Measurements from ENCODE around the gene PPP2R2C. TPM values are rescaled to one million over a fixed set of nuclear protein-coding genes. Genes with fewer than 3 reads are reported as not detected.

Gene PPP2R2C
- total RNA-seq, 4 donors from 2014 or later, result 50.7 to 81.3 (median 62.0) TPM

GRCh38 chr4:6441202-6441582 lies 31.2 kb downstream of the PPP2R2C start:
- H3K4me3 ChIP-seq (ENCODE audit: low read depth, poor library complexity, severe bottlenecking), result no peak overlapping the region
- intact Hi-C loops (cut with DNase I; ENCODE audit: low total_unique reads), result no loop called here
- DNase-seq (ENCODE audit: low spot score in 2 of 2), result no peak
- TF ChIP-seq POLR2A (IDR thresholded peaks at IDR 0.05), result no peak
- no peak for TF ChIP-seq CTCF (IDR thresholded peaks at IDR 0.05)
- WGBS, 2 donors, result 74 to 76% methylated on average over 6 of the region's 6 CpGs

- intact Hi-C loops (cut with DNase I; ENCODE audit: low total_unique reads), result no loop called here
- WGBS, 2 donors, result 64 to 77% methylated on average over 8 of the region's 8 CpGs
- TF ChIP-seq POLR2A (IDR thresholded peaks at IDR 0.05), result no peak
- TF ChIP-seq CTCF (IDR thresholded peaks at IDR 0.05), result no peak
- no peak overlapping the region for H3K4me3 ChIP-seq (ENCODE audit: low read depth, poor library complexity, severe bottlenecking)
- DNase-seq (ENCODE audit: low spot score in 2 of 2), result no peak
Observed at GRCh38 chr4:6440506-6441201, 31.8 kb downstream of the PPP2R2C start.

- WGBS, 2 donors, result 57 to 64% methylated on average over 6 of the region's 6 CpGs
- intact Hi-C loops (cut with DNase I; ENCODE audit: low total_unique reads), result no loop called here
- TF ChIP-seq POLR2A (IDR thresholded peaks at IDR 0.05) (no peak), CTCF (IDR thresholded peaks at IDR 0.05) (no peak)
- no peak for DNase-seq (ENCODE audit: low spot score in 2 of 2)
- no peak overlapping the region for H3K4me3 ChIP-seq (ENCODE audit: low read depth, poor library complexity, severe bottlenecking)
Observed at GRCh38 chr4:6439120-6439762, 33.2 kb downstream of the PPP2R2C start.

GRCh38 chr4:6437826-6438238 lies 34.6 kb downstream of the PPP2R2C start:
- TF ChIP-seq CTCF (IDR thresholded peaks at IDR 0.05) (no peak), POLR2A (IDR thresholded peaks at IDR 0.05) (no peak)
- no peak for DNase-seq (ENCODE audit: low spot score in 2 of 2)
- no peak overlapping the region for H3K4me3 ChIP-seq (ENCODE audit: low read depth, poor library complexity, severe bottlenecking)
- intact Hi-C loops (cut with DNase I; ENCODE audit: low total_unique reads), result no loop called here
- WGBS, 2 donors, result 36 to 45% methylated on average over 5 of the region's 5 CpGs

GRCh38 chr4:6435010-6435409 lies 37.4 kb downstream of the PPP2R2C start:
- TF ChIP-seq CTCF (IDR thresholded peaks at IDR 0.05), result no peak
- TF ChIP-seq POLR2A (IDR thresholded peaks at IDR 0.05), result no peak
- H3K4me3 ChIP-seq (ENCODE audit: low read depth, poor library complexity, severe bottlenecking), result no peak overlapping the region
- intact Hi-C loops (cut with DNase I; ENCODE audit: low total_unique reads), result no loop called here
- DNase-seq (ENCODE audit: low spot score in 2 of 2), result no peak
